Measurements from ENCODE around the gene TUT4. TPM values are rescaled to one million over a fixed set of nuclear protein-coding genes. Genes with fewer than 3 reads are reported as not detected.

TUT4 gene
- total and polyA plus RNA-seq, 2 donors (not counting 3 experiments of a cell fraction or from before 2014, with no cell fraction given), result 24.7 to 41.2 TPM

DNA sequence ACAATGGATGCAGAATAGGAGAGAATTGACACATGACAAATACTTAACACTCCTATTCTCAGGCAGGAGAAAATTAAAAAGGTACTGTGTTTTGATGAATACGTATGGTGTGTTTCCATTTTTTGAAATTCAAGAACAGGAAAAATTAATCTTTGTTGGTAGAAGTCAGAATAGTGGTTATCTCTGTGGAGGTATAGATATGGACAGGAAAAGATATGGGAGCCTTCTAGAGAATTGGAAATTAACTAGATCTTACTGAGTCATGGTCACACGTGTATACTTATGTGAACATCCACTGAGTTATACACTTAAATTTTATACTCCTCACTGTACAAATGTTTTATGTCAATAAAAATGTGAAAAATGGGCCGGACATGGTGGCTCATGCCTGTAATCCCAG is 9.9 kb upstream of the TUT4 start:
- DNase-seq (ENCODE audit: low read depth, low spot score), result no peak
- dilution Hi-C loops (cut with MboI; ENCODE audit: extremely low pct_ligation_motif_present, low sequenced_read_pairs) (no loop called here), intact Hi-C loops (cut with micrococcal nuclease) (no loop called here)
- Histone ChIP-seq H3K36me3 (ENCODE audit: control insufficient read depth in 2 of 2, extremely low read depth in 1 of 2, insufficient read depth in 2 of 2, low read length in 2 of 2) (no peaks in the 10 kb centered on the region), H3K4me2 (ENCODE audit: insufficient read depth, low read length) (no peak overlapping the region), H3K79me2 (ENCODE audit: control insufficient read depth, insufficient read depth, low read length) (no peaks in the 10 kb centered on the region), H4K20me1 (replicated peaks; ENCODE audit: control insufficient read depth, extremely low read depth, insufficient read depth, low read length) (no peaks in the 10 kb centered on the region), H3K27ac (ENCODE audit: insufficient read depth, low read depth, low read length) (no peak overlapping the region), H3K4me3 (replicated peaks in 1 of 3; ENCODE audit: insufficient read depth in 1 of 3, low read depth in 1 of 3, low read length in 3 of 3) (no peak overlapping the region), H2AFZ (ENCODE audit: low read depth, low read length) (no peak overlapping the region), H3K9me1 (replicated peaks; ENCODE audit: control insufficient read depth, extremely low read depth, insufficient read depth, low read length) (no peaks in the 10 kb centered on the region), H3K27me3 (ENCODE audit: control insufficient read depth in 2 of 2, insufficient read depth in 2 of 2, low read length in 2 of 2) (no peaks in the 10 kb centered on the region), H3K9me3 (replicated peaks; ENCODE audit: control insufficient read depth, insufficient read depth, low read length) (no peaks in the 10 kb centered on the region), H3K9ac (replicated peaks; ENCODE audit: extremely low read depth, insufficient read depth, low read length) (no peak overlapping the region), H3K4me1 (ENCODE audit: control insufficient read depth, extremely low read depth, insufficient read depth, low read length) (no peaks in the 10 kb centered on the region)
- BruUV-seq (replicated peaks), result no TSS peak
- ChIA-PET CTCF (no interaction called here), POLR2A (no interaction called here)
- TF ChIP-seq POLR2A (IDR thresholded peaks at IDR 0.05; ENCODE audit: low read depth, low read length) (no peak), JUN (IDR thresholded peaks at IDR 0.05; ENCODE audit: borderline replicate concordance, insufficient read depth, insufficient read length, low read depth) (no peak), EZH2 (IDR thresholded peaks at IDR 0.05; ENCODE audit: borderline replicate concordance, low read depth, low read length, severe bottlenecking) (no peak), POLR2AphosphoS5 (IDR thresholded peaks at IDR 0.05; ENCODE audit: insufficient read depth, low read depth, low read length) (no peak), GATA2 (IDR thresholded peaks at IDR 0.05; ENCODE audit: insufficient read depth, insufficient read length, low read depth, low read length) (no peak), FOS (IDR thresholded peaks at IDR 0.05; ENCODE audit: borderline replicate concordance, insufficient read depth, low read length) (no peak), MYC (IDR thresholded peaks at IDR 0.05; ENCODE audit: low read depth, low read length) (no peak)
- TF ChIP-seq, protein P1, sequence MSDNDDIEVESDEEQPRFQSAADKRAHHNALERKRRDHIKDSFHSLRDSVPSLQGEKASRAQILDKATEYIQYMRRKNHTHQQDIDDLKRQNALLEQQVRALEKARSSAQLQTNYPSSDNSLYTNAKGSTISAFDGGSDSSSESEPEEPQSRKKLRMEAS (IDR thresholded peaks at IDR 0.05; ENCODE audit: insufficient read depth, insufficient read length), result no peak
- TF ChIP-seq, protein P2, sequence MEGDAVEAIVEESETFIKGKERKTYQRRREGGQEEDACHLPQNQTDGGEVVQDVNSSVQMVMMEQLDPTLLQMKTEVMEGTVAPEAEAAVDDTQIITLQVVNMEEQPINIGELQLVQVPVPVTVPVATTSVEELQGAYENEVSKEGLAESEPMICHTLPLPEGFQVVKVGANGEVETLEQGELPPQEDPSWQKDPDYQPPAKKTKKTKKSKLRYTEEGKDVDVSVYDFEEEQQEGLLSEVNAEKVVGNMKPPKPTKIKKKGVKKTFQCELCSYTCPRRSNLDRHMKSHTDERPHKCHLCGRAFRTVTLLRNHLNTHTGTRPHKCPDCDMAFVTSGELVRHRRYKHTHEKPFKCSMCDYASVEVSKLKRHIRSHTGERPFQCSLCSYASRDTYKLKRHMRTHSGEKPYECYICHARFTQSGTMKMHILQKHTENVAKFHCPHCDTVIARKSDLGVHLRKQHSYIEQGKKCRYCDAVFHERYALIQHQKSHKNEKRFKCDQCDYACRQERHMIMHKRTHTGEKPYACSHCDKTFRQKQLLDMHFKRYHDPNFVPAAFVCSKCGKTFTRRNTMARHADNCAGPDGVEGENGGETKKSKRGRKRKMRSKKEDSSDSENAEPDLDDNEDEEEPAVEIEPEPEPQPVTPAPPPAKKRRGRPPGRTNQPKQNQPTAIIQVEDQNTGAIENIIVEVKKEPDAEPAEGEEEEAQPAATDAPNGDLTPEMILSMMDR (IDR thresholded peaks at IDR 0.05; ENCODE audit: extremely low read depth in 1 of 2, insufficient read depth in 1 of 2, low read depth in 1 of 2, low read length in 2 of 2), result no peak
- no peak for FAIRE-seq

All from endothelial cell of umbilical vein (primary cell).